ENCODE results near the gene TSPAN31. TPM values are rescaled to one million over a fixed set of nuclear protein-coding genes. Genes with fewer than 3 reads are reported as not detected.

The TSPAN31 gene
- polyA plus RNA-seq, 1 donor (not counting 4 experiments of a cell fraction or from before 2014, with no cell fraction given), result 47.7 TPM

DNA sequence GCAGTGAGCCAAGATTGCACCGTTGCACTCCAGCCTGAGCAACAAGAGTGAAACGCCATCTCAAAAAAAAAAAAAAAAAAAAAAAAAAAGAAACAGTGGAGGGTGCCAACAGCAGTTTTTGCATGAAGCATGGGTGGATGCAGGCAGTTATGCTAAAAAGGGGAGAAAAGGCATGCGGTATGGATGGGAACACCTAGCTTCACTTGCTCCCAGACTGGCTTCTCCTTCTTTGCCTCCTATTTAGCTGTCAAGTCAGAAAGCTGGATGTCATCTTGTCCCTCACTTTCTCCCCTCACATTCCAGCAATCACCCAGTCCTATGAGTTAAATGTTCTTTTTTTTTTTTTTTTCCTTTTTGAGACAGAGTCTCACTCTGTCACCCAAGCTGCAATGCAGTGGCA, 30.2 kb downstream of the TSPAN31 start:
- Histone ChIP-seq H3K9me1 (ENCODE audit: control insufficient read depth, extremely low read depth, insufficient read depth, low read length) (no peaks in the 10 kb centered on the region), H3K27ac (ENCODE audit: control insufficient read depth, insufficient read depth, low read length) (no peak overlapping the region), H3K27me3 (ENCODE audit: control insufficient read depth, extremely low read depth, insufficient read depth, low read length) (no peaks in the 10 kb centered on the region), H3K9ac (ENCODE audit: control insufficient read depth, extremely low read depth, insufficient read depth, low read length) (no peak overlapping the region), H2AFZ (ENCODE audit: control insufficient read depth, low read length) (no peak overlapping the region), H3K4me1 (ENCODE audit: control insufficient read depth, extremely low read depth, insufficient read depth, low read length) (peaks cover 12% of the 10 kb centered on the region), H3K4me3 (ENCODE audit: control insufficient read depth in 2 of 3, extremely low read depth in 1 of 3, insufficient read depth in 2 of 3, low read depth in 1 of 3, low read length in 3 of 3) (no peak overlapping the region), H3K9me3 (ENCODE audit: control insufficient read depth, low read depth, low read length) (no peaks in the 10 kb centered on the region), H3K4me2 (ENCODE audit: control insufficient read depth, extremely low read depth, insufficient read depth, low read depth, low read length) (no peak overlapping the region), H4K20me1 (ENCODE audit: control insufficient read depth, extremely low read depth, insufficient read depth, low read length) (no peaks in the 10 kb centered on the region), H3K36me3 (ENCODE audit: control insufficient read depth in 2 of 2, extremely low read depth in 1 of 2, insufficient read depth in 2 of 2, low read length in 2 of 2) (peaks cover 9 to 10% of the 10 kb centered on the region in 2 experiments), H3K79me2 (ENCODE audit: control insufficient read depth, insufficient read depth, low read length) (peaks cover 15% of the 10 kb centered on the region)
- dilution Hi-C loops (cut with MboI; ENCODE audit: extremely low pct_ligation_motif_present, low sequenced_read_pairs), result no loop called here
- TF ChIP-seq, protein P1, sequence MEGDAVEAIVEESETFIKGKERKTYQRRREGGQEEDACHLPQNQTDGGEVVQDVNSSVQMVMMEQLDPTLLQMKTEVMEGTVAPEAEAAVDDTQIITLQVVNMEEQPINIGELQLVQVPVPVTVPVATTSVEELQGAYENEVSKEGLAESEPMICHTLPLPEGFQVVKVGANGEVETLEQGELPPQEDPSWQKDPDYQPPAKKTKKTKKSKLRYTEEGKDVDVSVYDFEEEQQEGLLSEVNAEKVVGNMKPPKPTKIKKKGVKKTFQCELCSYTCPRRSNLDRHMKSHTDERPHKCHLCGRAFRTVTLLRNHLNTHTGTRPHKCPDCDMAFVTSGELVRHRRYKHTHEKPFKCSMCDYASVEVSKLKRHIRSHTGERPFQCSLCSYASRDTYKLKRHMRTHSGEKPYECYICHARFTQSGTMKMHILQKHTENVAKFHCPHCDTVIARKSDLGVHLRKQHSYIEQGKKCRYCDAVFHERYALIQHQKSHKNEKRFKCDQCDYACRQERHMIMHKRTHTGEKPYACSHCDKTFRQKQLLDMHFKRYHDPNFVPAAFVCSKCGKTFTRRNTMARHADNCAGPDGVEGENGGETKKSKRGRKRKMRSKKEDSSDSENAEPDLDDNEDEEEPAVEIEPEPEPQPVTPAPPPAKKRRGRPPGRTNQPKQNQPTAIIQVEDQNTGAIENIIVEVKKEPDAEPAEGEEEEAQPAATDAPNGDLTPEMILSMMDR (optimal IDR thresholded peaks at IDR 0.05 in 1 of 3, IDR thresholded peaks at IDR 0.05 in 1 of 3, conservative IDR thresholded peaks at IDR 0.05 in 1 of 3; ENCODE audit: extremely low read depth in 1 of 3, insufficient read depth in 2 of 3, low read length in 3 of 3), result no peak
- no peak for TF ChIP-seq EZH2 (IDR thresholded peaks at IDR 0.05; ENCODE audit: low read length)
- DNase-seq (ENCODE audit: low read depth, low spot score) (no peak), FAIRE-seq (no peak)

DNA sequence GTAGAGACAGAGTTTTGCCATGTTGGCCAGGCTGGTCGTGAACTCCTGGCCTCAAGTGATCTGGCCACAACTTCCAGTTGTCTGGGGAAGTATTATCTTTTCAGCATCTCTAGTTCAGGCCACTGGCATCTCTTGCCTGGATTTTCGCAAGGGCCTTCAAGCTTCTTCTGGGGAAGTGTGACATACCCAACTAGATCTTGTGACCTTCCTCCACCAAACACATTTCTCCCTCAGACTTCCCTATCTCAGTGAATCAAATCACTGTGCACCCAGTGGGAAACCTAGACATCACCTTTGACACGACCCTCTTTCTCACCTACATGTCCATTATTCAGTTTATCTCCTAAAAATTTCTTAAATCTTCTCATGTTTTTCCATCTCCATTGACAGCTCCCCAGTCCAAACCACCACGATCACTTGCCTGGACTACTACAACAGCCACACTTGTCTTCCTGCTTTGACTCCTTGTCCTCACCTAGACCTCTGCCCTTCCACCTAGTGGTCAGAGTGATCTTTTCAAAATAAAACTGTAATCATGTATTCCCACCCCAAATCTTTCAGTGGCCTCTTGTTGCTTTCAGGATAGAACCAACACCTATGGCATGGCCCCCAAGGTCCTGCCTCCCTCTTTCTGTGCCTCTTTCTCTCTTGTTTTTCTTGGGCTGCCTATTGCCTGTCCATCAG, 30.9 kb downstream of the TSPAN31 start:
- DNase-seq (ENCODE audit: low read depth, low spot score), result no peak
- H3K4me2 ChIP-seq (ENCODE audit: control insufficient read depth, extremely low read depth, insufficient read depth, low read depth, low read length), result no peak overlapping the region
- TF ChIP-seq, protein P1 (optimal IDR thresholded peaks at IDR 0.05 in 1 of 3, IDR thresholded peaks at IDR 0.05 in 1 of 3, conservative IDR thresholded peaks at IDR 0.05 in 1 of 3; ENCODE audit: extremely low read depth in 1 of 3, insufficient read depth in 2 of 3, low read length in 3 of 3), result peak in 1 of 3 experiments; percentile 23
- no peak for TF ChIP-seq EZH2 (IDR thresholded peaks at IDR 0.05; ENCODE audit: low read length)
- H3K36me3 ChIP-seq (ENCODE audit: control insufficient read depth in 2 of 2, extremely low read depth in 1 of 2, insufficient read depth in 2 of 2, low read length in 2 of 2), result peaks cover 6 to 12% of the 10 kb centered on the region in 2 experiments
- H2AFZ ChIP-seq (ENCODE audit: control insufficient read depth, low read length), result no peak overlapping the region
- no peak overlapping the region for H3K4me3 ChIP-seq (ENCODE audit: control insufficient read depth in 2 of 3, extremely low read depth in 1 of 3, insufficient read depth in 2 of 3, low read depth in 1 of 3, low read length in 3 of 3)
- peaks cover 11% of the 10 kb centered on the region for H3K79me2 ChIP-seq (ENCODE audit: control insufficient read depth, insufficient read depth, low read length)
- no peaks in the 10 kb centered on the region for H3K9me1 ChIP-seq (ENCODE audit: control insufficient read depth, extremely low read depth, insufficient read depth, low read length)
- H3K27ac ChIP-seq (ENCODE audit: control insufficient read depth, insufficient read depth, low read length), result no peak overlapping the region
- no peak for FAIRE-seq
- no peaks in the 10 kb centered on the region for H3K9me3 ChIP-seq (ENCODE audit: control insufficient read depth, low read depth, low read length)
- peaks cover 9% of the 10 kb centered on the region for H3K4me1 ChIP-seq (ENCODE audit: control insufficient read depth, extremely low read depth, insufficient read depth, low read length)
- H3K9ac ChIP-seq (ENCODE audit: control insufficient read depth, extremely low read depth, insufficient read depth, low read length), result no peak overlapping the region
- no peaks in the 10 kb centered on the region for H3K27me3 ChIP-seq (ENCODE audit: control insufficient read depth, extremely low read depth, insufficient read depth, low read length)
- dilution Hi-C loops (cut with MboI; ENCODE audit: extremely low pct_ligation_motif_present, low sequenced_read_pairs), result no loop called here
- no peaks in the 10 kb centered on the region for H4K20me1 ChIP-seq (ENCODE audit: control insufficient read depth, extremely low read depth, insufficient read depth, low read length)

Data from keratinocyte (primary cell).